GM23248 (cell line): ENCODE results near the gene URB1. TPM values are rescaled to one million over a fixed set of nuclear protein-coding genes. Genes with fewer than 3 reads are reported as not detected.

Experiments used
- DNase-seq: peaks from one replicate; pipeline ENCODE4 v3.0.0-alpha.2; 2015
- H2AFZ ChIP-seq: fragments of 200-600 bp; sonication (generic); 2 replicates; pipeline ENCODE4 v1.6.1; 2016; ENCODE audit warnings: antibody characterized with exemption
- H3F3A ChIP-seq: fragments of 200-600 bp; sonication (generic); 2 replicates; pipeline ENCODE4 v1.6.1; 2016; ENCODE audit warnings: mild to moderate bottlenecking, antibody characterized with exemption, mixed run types; ENCODE audit not compliant: insufficient read depth
- H3K27ac ChIP-seq: fragments of 200-600 bp; sonication (generic); 2 replicates; pipeline ENCODE4 v1.5.1; 2016; ENCODE audit warnings: mild to moderate bottlenecking
- H3K27me3 ChIP-seq: fragments of 200-600 bp; sonication (generic); replicated peaks from 2 replicates; pipeline ENCODE4 v1.6.1; 2016; ENCODE audit warnings: mild to moderate bottlenecking; ENCODE audit not compliant: insufficient read depth
- H3K36me3 ChIP-seq: fragments of 200-600 bp; sonication (generic); 2 replicates; pipeline ENCODE4 v1.6.1; 2016; ENCODE audit warnings: low read depth, mild to moderate bottlenecking
- H3K4me1 ChIP-seq: fragments of 200-600 bp; sonication (generic); 2 replicates; pipeline ENCODE4 v1.6.1; 2016; ENCODE audit warnings: mild to moderate bottlenecking; ENCODE audit not compliant: insufficient read depth
- H3K4me2 ChIP-seq: fragments of 200-600 bp; sonication (generic); one replicate; pipeline ENCODE4 v1.6.1; 2016; ENCODE audit warnings: mild to moderate bottlenecking; ENCODE audit not compliant: unreplicated experiment
- H3K4me3 ChIP-seq: fragments of 200-600 bp; sonication (generic); 2 replicates; pipeline ENCODE4 v1.5.1; 2016; ENCODE audit warnings: mild to moderate bottlenecking
- H3K79me2 ChIP-seq: fragments of 200-600 bp; sonication (generic); 2 replicates; pipeline ENCODE4 v1.6.1; 2016; ENCODE audit warnings: mild to moderate bottlenecking; ENCODE audit not compliant: insufficient read depth
- H3K9ac ChIP-seq: fragments of 200-600 bp; sonication (generic); 2 replicates; pipeline ENCODE4 v1.6.1; 2016; ENCODE audit warnings: mild to moderate bottlenecking
- H3K9me2 ChIP-seq: fragments of 200-600 bp; sonication (generic); 2 replicates; pipeline ENCODE4 v1.6.1; 2016; ENCODE audit warnings: mixed run types, mild to moderate bottlenecking, moderate library complexity; ENCODE audit not compliant: insufficient read depth
- H3K9me3 ChIP-seq: fragments of 200-600 bp; sonication (generic); one replicate; pipeline ENCODE4 v1.6.1; 2017; ENCODE audit warnings: low read depth
- H4K20me1 ChIP-seq: fragments of 200-600 bp; sonication (generic); 2 replicates; pipeline ENCODE4 v1.6.0; 2016; ENCODE audit not compliant: insufficient read depth
- EZH2 ChIP-seq: fragments of 200-600 bp; sonication (generic); IDR thresholded peaks from 2 replicates; pipeline ENCODE4 v1.6.1; 2018; ENCODE audit warnings: antibody characterized with exemption, mild to moderate bottlenecking; ENCODE audit not compliant: insufficient read depth, poor library complexity, severe bottlenecking
- EZH2phosphoT487 ChIP-seq: fragments of 200-600 bp; sonication (generic); IDR thresholded peaks from 2 replicates; pipeline ENCODE4 v1.6.1; 2018; ENCODE audit warnings: antibody characterized with exemption, moderate library complexity, mild to moderate bottlenecking, low read depth; ENCODE audit not compliant: insufficient read depth
- WGBS, 2 experiments: methylation state at CpG; one replicate each; pipeline ENCODE4 v1.1.6; 2015 to 2017; ENCODE audit warnings: low lambda C conversion rate in 2 of 2, low coverage in 1 of 2; ENCODE audit errors: missing lambda C conversion rate in 2 of 2; 5-methylcytosine and 5-hydroxymethylcytosine counted together
- in situ Hi-C: fragments of 300-500 bp; cut with MboI; formaldehyde crosslinking; loops from 2 replicates; pipeline ENCODE4 v1.15.0; 2020
- polyA plus RNA-seq: library from polyadenylated mRNA; unstranded; fragments of >200 nt; fragmentation: Nextera tagmentation; extraction: Ambion mirVana; gene quantifications from 2 replicates; pipeline ENCODE4 v1.2.1, GENCODE V29; 2016
- total RNA-seq: library from RNA; depleted of rRNA; stranded (reverse); fragments of >200 nt; shearing (Covaris generic); gene quantifications from 2 replicates; pipeline ENCODE4 v1.2.3, GENCODE V29; 2014

The URB1 gene
- total and polyA plus RNA-seq, 2 experiments from 2014 or later: 4.9 to 15.7 TPM

- DNase-seq: no peak
- 0 out of 2 replicates have a peak, but pooled peaks cover 20% of the 10 kb centered on the region for H3K79me2 ChIP-seq
- no peaks in the 10 kb centered on the region for H3K9me2 ChIP-seq
- no peak for TF ChIP-seq EZH2
- no peak for TF ChIP-seq EZH2phosphoT487
- H3F3A ChIP-seq: no peaks in the 10 kb centered on the region
- no peaks in the 10 kb centered on the region for H3K27me3 ChIP-seq
- H3K36me3 ChIP-seq: peaks cover 18% of the 10 kb centered on the region; the same call in 1 of the 2 replicates
- no peaks in the 10 kb centered on the region for H3K9me3 ChIP-seq
- no peak overlapping the region for H2AFZ ChIP-seq
- no peaks in the 10 kb centered on the region for H3K4me1 ChIP-seq
- no peaks in the 10 kb centered on the region for H4K20me1 ChIP-seq
- no peak overlapping the region for H3K27ac ChIP-seq
- in situ Hi-C loops: no loop called here
- 94 to 96% methylated on average over 7 of the region's 7 CpGs for WGBS, 2 experiments
- no peak overlapping the region for H3K9ac ChIP-seq
- no peak overlapping the region for H3K4me2 ChIP-seq
- H3K4me3 ChIP-seq: no peak overlapping the region
Measured at GRCh38 chr21:32309906-32310460, 82.8 kb downstream of the URB1 start.

GRCh38 chr21:32308696-32309095 lies 84.1 kb downstream of the URB1 start:
- Histone ChIP-seq H3K79me2 (0 out of 2 replicates have a peak, but pooled peaks cover 16% of the 10 kb centered on the region), H3K4me2 (no peak overlapping the region), H3F3A (no peaks in the 10 kb centered on the region), H3K36me3 (peaks cover 9% of the 10 kb centered on the region; the same call in 1 of the 2 replicates), H3K4me1 (no peaks in the 10 kb centered on the region), H3K27me3 (no peaks in the 10 kb centered on the region), H3K9me3 (no peaks in the 10 kb centered on the region), H3K9me2 (no peaks in the 10 kb centered on the region), H4K20me1 (no peaks in the 10 kb centered on the region), H3K27ac (no peak overlapping the region), H3K4me3 (no peak overlapping the region), H3K9ac (no peak overlapping the region), H2AFZ (no peak overlapping the region)
- no peak for DNase-seq
- TF ChIP-seq EZH2 (no peak), EZH2phosphoT487 (no peak)
- WGBS, 2 experiments: 94 to 96% methylated on average over 10 of the region's 10 CpGs
- in situ Hi-C loops: no loop called here

GRCh38 chr21:32307706-32308105 lies 85.1 kb downstream of the URB1 start:
- in situ Hi-C loops: no loop called here
- Histone ChIP-seq H3K4me1 (no peaks in the 10 kb centered on the region), H3K36me3 (0 out of 2 replicates have a peak, but pooled peaks cover 5% of the 10 kb centered on the region), H3K9ac (no peak overlapping the region), H4K20me1 (no peaks in the 10 kb centered on the region), H2AFZ (no peak overlapping the region), H3K79me2 (0 out of 2 replicates have a peak, but pooled peaks cover 9% of the 10 kb centered on the region), H3K27me3 (no peaks in the 10 kb centered on the region), H3F3A (no peaks in the 10 kb centered on the region), H3K4me2 (no peak overlapping the region), H3K9me2 (no peaks in the 10 kb centered on the region), H3K4me3 (no peak overlapping the region), H3K9me3 (no peaks in the 10 kb centered on the region), H3K27ac (no peak overlapping the region)
- 95 to 97% methylated on average over 4 of the region's 4 CpGs for WGBS, 2 experiments
- TF ChIP-seq EZH2 (no peak), EZH2phosphoT487 (no peak)
- no peak for DNase-seq

- in situ Hi-C loops: no loop called here
- no peaks in the 10 kb centered on the region for H3K4me1 ChIP-seq
- 72 to 76% methylated on average over 22 of the region's 22 CpGs for WGBS, 2 experiments
- H3K9ac ChIP-seq: no peak overlapping the region
- H2AFZ ChIP-seq: no peak overlapping the region
- H4K20me1 ChIP-seq: no peaks in the 10 kb centered on the region
- no peak overlapping the region for H3K27ac ChIP-seq
- no peak overlapping the region for H3K4me2 ChIP-seq
- no peaks in the 10 kb centered on the region for H3F3A ChIP-seq
- TF ChIP-seq EZH2 (no peak), EZH2phosphoT487 (no peak)
- no peak overlapping the region for H3K4me3 ChIP-seq
- no peaks in the 10 kb centered on the region for H3K9me2 ChIP-seq
- DNase-seq: no peak
- no peaks in the 10 kb centered on the region for H3K79me2 ChIP-seq
- no peaks in the 10 kb centered on the region for H3K9me3 ChIP-seq
- H3K36me3 ChIP-seq: 0 out of 2 replicates have a peak, but pooled peaks cover 5% of the 10 kb centered on the region
- no peaks in the 10 kb centered on the region for H3K27me3 ChIP-seq
Measured at GRCh38 chr21:32306021-32306780, 86.6 kb downstream of the URB1 start.
